Ecto neural progenitor cell (in vitro differentiated cells): ENCODE results near the gene MAP4K4.

Source experiments
- DNase-seq: peaks from one replicate; pipeline ENCODE4 v3.0.0-alpha.2; 2018; ENCODE audit warnings: low spot score

Gene MAP4K4

GRCh38 chr2:101790857-101791256 is 93.3 kb downstream of the MAP4K4 start:
- no peak for DNase-seq

GRCh38 chr2:101792208-101792607 is 94.7 kb downstream of the MAP4K4 start:
- no peak for DNase-seq

DNA sequence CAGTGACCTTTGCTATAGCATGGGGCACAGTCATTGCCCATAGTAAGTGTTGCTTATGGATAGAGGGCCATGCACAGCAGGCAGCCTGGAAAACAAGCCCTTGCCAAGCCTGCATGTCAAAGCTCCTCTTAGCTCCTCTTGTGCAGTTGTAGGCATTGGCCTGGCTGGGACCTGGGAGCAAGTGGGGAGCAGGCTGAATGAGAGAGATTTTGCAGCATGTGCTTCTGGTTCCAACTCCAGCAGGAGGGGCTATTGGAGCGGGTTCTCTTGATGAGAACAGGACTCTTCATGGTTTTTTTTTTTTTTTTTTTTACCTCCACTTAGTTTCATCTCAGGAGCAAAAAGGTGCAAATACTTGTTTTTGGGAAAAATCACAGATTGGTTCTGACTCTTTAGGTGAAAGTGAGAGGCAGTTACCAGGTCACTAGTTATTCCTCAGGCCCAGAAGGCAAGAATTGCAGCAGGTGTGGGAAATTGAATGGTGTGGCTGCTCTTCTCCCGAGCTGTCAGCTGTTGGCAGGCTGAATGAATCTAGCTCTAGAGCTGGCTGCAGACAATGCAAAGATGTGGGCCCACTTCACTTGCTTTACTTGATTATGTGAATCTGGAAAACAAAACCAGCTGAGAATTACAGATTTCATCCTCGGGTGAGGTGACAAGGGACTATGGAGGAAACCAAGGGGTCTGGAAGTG is 95.9 kb downstream of the MAP4K4 start:
- DNase-seq, result no peak

- no peak for DNase-seq
These were observed 96.6 kb downstream of the MAP4K4 start for GRCh38 chr2:101794141-101794540.

- no peak for DNase-seq
These were observed 97.5 kb downstream of the MAP4K4 start for GRCh38 chr2:101795033-101795432.

GRCh38 chr2:101796825-101797600 is 99.5 kb downstream of the MAP4K4 start:
- DNase-seq, result no peak

- DNase-seq, result no peak
These were observed 104.0 kb downstream of the MAP4K4 start for GRCh38 chr2:101801496-101801895.

DNA sequence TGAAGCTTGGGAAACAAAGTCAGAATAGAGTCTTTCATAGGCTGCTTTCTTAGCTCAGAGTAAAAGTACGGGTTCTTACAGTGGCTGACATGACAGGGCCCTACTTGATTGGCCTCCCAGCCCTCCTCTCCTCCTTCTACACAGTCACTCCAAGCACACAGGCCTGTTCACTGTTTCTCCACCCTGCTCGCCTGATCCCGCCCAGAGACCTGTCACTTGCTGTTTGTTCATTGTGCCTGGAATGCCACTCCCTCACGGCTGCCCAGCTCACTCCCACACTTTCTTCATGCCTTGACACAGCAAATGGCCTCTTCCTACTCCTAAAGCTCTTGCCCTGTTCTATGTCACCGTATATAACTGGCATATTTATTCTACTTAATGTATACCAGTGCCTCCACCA is 104.8 kb downstream of the MAP4K4 start:
- DNase-seq, result no peak

GRCh38 chr2:101803128-101803527 is 105.6 kb downstream of the MAP4K4 start:
- no peak for DNase-seq

DNA sequence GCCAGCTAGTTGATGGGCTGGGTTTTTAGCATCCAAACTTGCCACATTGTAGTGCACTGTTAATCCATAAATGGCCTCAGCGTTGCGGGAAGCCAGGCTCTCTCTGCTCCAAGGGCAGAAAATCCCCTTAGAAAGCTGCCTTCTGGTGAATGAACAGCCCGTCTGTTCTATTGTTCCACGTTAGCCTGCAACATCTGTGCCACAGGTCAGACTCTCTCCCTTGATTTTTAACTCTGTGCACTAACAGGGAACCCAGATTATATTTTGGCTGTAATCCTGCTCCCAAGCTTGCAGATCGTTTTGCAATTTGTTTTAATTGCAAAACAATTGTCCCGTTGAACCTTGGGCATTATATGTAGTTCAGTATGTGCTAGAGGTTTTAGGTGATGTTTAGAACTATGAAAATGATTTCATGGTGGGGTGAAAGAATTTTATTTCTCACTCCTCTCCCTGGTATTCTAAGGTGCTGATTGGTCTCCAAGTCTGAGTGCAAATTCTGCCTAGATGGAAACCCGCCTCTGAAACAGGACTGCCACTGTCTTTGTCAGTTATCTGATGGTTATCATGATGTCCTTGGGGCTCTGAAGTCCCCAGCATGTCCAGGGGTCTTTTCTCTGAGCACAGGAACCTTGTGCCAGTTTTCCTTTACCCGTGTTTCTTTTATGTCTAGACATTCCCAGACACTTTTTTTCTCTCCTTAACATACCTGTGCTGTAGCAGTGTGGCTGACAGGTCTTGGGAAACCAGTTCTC is 106.6 kb downstream of the MAP4K4 start:
- peak; percentile 65 for DNase-seq

- no peak for DNase-seq
These were observed 107.9 kb downstream of the MAP4K4 start for GRCh38 chr2:101805152-101806088.

GRCh38 chr2:101806123-101806522 is 108.6 kb downstream of the MAP4K4 start:
- DNase-seq, result no peak

DNA sequence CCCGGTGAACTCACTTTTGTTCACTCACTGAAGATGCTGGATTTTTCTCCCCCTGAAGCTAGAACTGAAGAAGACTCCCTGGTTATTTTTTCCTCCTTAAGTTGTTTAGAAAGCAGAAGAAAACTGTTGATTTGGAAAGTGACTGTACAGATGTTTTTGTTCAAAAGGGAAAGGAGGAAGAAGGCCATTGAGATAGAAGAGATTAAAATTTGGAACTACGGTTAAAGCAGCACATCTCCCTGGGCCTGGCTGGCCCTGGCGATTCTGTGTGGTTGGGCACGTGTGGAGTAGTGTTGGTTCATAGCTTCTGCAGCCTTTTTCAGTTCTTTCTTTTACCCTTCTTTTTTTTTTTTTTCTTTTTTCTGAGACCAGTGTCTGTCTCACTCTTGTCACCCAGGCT is 109.2 kb downstream of the MAP4K4 start:
- no peak for DNase-seq

DNA sequence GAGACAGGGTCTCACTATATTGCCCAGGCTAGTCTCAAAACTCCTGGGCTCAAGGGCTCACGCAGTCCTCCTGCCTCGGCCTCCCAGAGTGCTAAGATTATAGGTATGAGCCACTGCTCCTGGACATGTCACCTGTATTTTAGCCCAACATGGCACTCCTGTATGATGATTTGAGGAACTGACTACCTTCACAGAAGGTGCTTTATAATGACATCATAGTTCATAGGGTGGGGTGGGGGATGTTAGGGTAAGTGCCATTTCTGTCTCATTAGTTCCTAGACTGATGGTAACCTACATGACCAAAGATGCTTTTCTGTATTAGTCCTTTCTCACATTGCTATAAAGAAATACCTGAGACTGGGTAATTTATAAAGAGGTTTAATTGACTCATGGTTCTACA is 109.7 kb downstream of the MAP4K4 start:
- no peak for DNase-seq

DNA sequence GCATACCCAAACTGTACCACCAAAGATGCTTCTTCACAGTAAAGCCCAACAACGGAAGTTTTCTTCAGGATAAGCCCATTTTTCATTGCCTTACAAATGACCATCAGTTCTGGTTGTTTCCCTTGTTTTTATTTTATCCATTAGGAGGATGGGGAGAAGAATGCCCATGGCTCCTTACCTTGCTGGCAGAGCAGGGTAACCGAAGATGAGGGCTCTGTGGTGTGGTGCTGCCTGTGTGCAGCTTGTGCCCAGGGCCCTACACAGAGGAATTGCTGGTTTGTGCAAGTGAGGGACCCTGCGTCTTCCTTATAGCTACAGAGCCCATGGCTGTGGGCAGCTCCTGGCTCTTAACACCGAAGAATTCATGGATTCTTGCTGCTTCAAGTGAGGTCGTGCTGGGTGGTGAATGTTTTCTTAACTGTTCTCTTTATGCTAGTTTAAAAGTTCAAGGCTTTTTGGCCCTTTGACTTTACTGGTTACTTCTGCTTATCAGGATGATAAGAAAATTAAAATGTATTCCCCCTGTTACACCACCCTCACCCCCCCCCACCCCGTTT is 110.6 kb downstream of the MAP4K4 start:
- no peak for DNase-seq

DNA sequence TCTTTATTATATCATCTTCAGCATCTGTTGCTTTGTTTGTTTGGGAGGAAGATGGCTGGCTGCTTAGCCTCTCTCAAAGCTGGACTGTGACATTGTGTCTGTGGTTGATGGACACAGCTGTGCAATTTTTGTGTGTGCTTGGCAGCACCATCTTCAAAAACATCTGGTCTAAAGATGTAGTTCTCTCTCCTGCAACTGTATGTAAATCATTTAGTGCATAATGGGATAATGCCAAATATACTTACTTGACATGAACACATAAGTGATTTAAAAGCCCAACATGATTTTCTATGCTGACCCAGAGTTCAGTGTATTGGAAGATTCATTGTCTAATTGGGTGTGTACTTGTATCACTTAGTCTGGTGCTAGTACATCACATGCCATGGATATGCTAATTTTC is 112.2 kb downstream of the MAP4K4 start:
- DNase-seq, result no peak

- DNase-seq, result no peak
These were observed 113.9 kb downstream of the MAP4K4 start for GRCh38 chr2:101811226-101812015.

DNA sequence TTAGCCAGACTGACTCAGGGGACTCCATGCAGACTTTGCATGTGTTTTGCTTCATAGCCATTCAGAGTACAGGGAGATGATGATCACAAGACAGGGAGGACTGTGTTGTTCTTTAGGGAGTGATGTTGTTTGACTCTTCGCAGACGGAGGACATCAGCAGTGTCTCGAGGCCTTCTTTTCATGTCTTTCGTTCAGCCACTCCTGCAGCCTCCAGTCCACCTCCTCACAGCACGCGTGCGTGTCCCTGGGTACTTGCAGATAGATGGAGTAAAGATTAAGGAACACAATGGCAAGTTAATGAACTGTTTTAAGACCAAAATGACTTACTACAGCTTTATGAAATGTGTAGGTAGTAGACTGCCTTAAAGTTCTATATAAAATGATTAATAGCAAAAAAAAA is 114.7 kb downstream of the MAP4K4 start:
- DNase-seq, result no peak

- DNase-seq, result no peak
These were observed 117.2 kb downstream of the MAP4K4 start for GRCh38 chr2:101814752-101815151.

- no peak for DNase-seq
These were observed 117.6 kb downstream of the MAP4K4 start for GRCh38 chr2:101815154-101815553.
